ENCODE measurements around the gene CPPED1. TPM values are rescaled to one million over a fixed set of nuclear protein-coding genes. Genes with fewer than 3 reads are reported as not detected.
"Not testable (repeated sequence)": the region's sequence is repeated elsewhere in the genome, so short reads cannot be mapped to it uniquely, and the experiment has no call there.

Gene CPPED1
- total RNA-seq, 2 donors from 2014 or later, result 3.3 to 4.4 TPM

- no peaks in the 10 kb centered on the region for H3K4me1 ChIP-seq
- TF ChIP-seq POLR2A (IDR thresholded peaks at IDR 0.05) (no peak), CTCF (IDR thresholded peaks at IDR 0.05) (no peak)
- DNase-seq (no peak), ATAC-seq (no peak)
- H3K36me3 ChIP-seq (replicated peaks in 1 of 2; ENCODE audit: insufficient read depth in 1 of 2, low read depth in 2 of 2), result no peaks in the 10 kb centered on the region
- intact Hi-C loops (cut with DNase I), result no loop called here
- H3K27me3 ChIP-seq, result no peaks in the 10 kb centered on the region
- H3K9me3 ChIP-seq, result no peaks in the 10 kb centered on the region
- 73 to 81% methylated on average over 8 of the region's 8 CpGs for WGBS, 2 donors
- H3K27ac ChIP-seq, result no peak overlapping the region
- no peak overlapping the region for H3K4me3 ChIP-seq
These were observed 30.5 kb downstream of the CPPED1 start for GRCh38 chr16:12773221-12773620.

- Histone ChIP-seq H3K27ac (no peak overlapping the region), H3K4me3 (no peak overlapping the region), H3K27me3 (no peaks in the 10 kb centered on the region), H3K4me1 (no peaks in the 10 kb centered on the region), H3K36me3 (replicated peaks in 1 of 2; ENCODE audit: insufficient read depth in 1 of 2, low read depth in 2 of 2) (no peaks in the 10 kb centered on the region), H3K9me3 (no peaks in the 10 kb centered on the region)
- TF ChIP-seq CTCF (IDR thresholded peaks at IDR 0.05), result no peak
- no peak for TF ChIP-seq POLR2A (IDR thresholded peaks at IDR 0.05)
- ATAC-seq (no peak), DNase-seq (no peak)
- 79 to 87% methylated on average over 5 of the region's 5 CpGs for WGBS, 2 donors
- intact Hi-C loops (cut with DNase I), result no loop called here
These were observed 32.3 kb downstream of the CPPED1 start for GRCh38 chr16:12771341-12771798.

- 88 to 96% methylated on average over 7 of the region's 7 CpGs for WGBS, 2 donors
- intact Hi-C loops (cut with DNase I), result no loop called here
- Histone ChIP-seq H3K36me3 (replicated peaks in 1 of 2; ENCODE audit: insufficient read depth in 1 of 2, low read depth in 2 of 2) (no peaks in the 10 kb centered on the region), H3K4me1 (no peaks in the 10 kb centered on the region), H3K9me3 (no peaks in the 10 kb centered on the region), H3K4me3 (no peak overlapping the region), H3K27ac (no peak overlapping the region), H3K27me3 (no peaks in the 10 kb centered on the region)
- DNase-seq, result no peak
- TF ChIP-seq CTCF (IDR thresholded peaks at IDR 0.05) (no peak), POLR2A (IDR thresholded peaks at IDR 0.05) (no peak)
- no peak for ATAC-seq
These were observed 34.2 kb downstream of the CPPED1 start for GRCh38 chr16:12769525-12769924.

- no peaks in the 10 kb centered on the region for H3K9me3 ChIP-seq
- 86 to 87% methylated on average over 6 of the region's 6 CpGs for WGBS, 2 donors
- H3K36me3 ChIP-seq (replicated peaks in 1 of 2; ENCODE audit: insufficient read depth in 1 of 2, low read depth in 2 of 2), result no peaks in the 10 kb centered on the region
- TF ChIP-seq POLR2A (IDR thresholded peaks at IDR 0.05), result no peak
- TF ChIP-seq CTCF (IDR thresholded peaks at IDR 0.05), result no peak
- H3K4me3 ChIP-seq, result no peak overlapping the region
- H3K27me3 ChIP-seq, result no peaks in the 10 kb centered on the region
- ATAC-seq, result no peak
- H3K4me1 ChIP-seq, result no peaks in the 10 kb centered on the region
- no peak overlapping the region for H3K27ac ChIP-seq
- intact Hi-C loops (cut with DNase I), result no loop called here
- DNase-seq, result no peak
These were observed 35.8 kb downstream of the CPPED1 start for GRCh38 chr16:12767897-12768296.

GRCh38 chr16:12766853-12767252 is 36.8 kb downstream of the CPPED1 start:
- TF ChIP-seq POLR2A (IDR thresholded peaks at IDR 0.05), result no peak
- Histone ChIP-seq H3K9me3 (no peaks in the 10 kb centered on the region), H3K36me3 (replicated peaks in 1 of 2; ENCODE audit: insufficient read depth in 1 of 2, low read depth in 2 of 2) (no peaks in the 10 kb centered on the region), H3K27ac (no peak overlapping the region), H3K27me3 (no peaks in the 10 kb centered on the region), H3K4me3 (no peak overlapping the region), H3K4me1 (no peaks in the 10 kb centered on the region)
- WGBS, 2 donors, result 92 to 94% methylated on average over 5 of the region's 5 CpGs
- ATAC-seq (no peak), DNase-seq (no peak)
- intact Hi-C loops (cut with DNase I), result no loop called here

- H3K36me3 ChIP-seq (replicated peaks in 1 of 2; ENCODE audit: insufficient read depth in 1 of 2, low read depth in 2 of 2); intact Hi-C loops (cut with DNase I); H3K4me1 ChIP-seq; H3K27me3 ChIP-seq; H3K27ac ChIP-seq; ATAC-seq; H3K4me3 ChIP-seq; H3K9me3 ChIP-seq; DNase-seq: not testable (repeated sequence)
- WGBS, 2 donors, result 75 to 86% methylated on average over 3 of the region's 3 CpGs
These were observed 37.5 kb downstream of the CPPED1 start for GRCh38 chr16:12766208-12766607.
